H1 (cell line): ENCODE measurements around the gene PDZD11.
"Not testable (repeated sequence)": the region's sequence is repeated elsewhere in the genome, so short reads cannot be mapped to it uniquely, and the experiment has no call there.

Experiments
- BCL11A ChIP-seq, 2 experiments: IDR thresholded peaks; one replicate each; pipeline ENCODE4 v1.6.1; 2011; ENCODE audit warnings: low read depth in 2 of 2, low read length in 2 of 2, mild to moderate bottlenecking in 2 of 2
- CREB1 ChIP-seq: IDR thresholded peaks from 2 replicates; pipeline ENCODE4 v1.6.1; 2012; ENCODE audit warnings: inconsistent platforms
- EP300 ChIP-seq, 2 experiments: IDR thresholded peaks; 1 replicate in 1 of 2; 2 replicates in 1 of 2; pipeline ENCODE4 v1.6.1; 2011 to 2012; ENCODE audit warnings: low read depth in 2 of 2, low read length in 2 of 2, mild to moderate bottlenecking in 2 of 2, borderline replicate concordance in 1 of 2, inconsistent platforms in 1 of 2, moderate library complexity in 1 of 2
- EZH2 ChIP-seq: fragments of 200-600 bp; sonication (generic); IDR thresholded peaks from 2 replicates; pipeline ENCODE4 v1.7.1; 2012; ENCODE audit warnings: low read depth, mild to moderate bottlenecking, moderate library complexity, low read length, inconsistent platforms; ENCODE audit not compliant: severe bottlenecking
- KDM5A ChIP-seq: fragments of 200-600 bp; IDR thresholded peaks from 2 replicates; pipeline ENCODE4 v1.7.1; 2012; ENCODE audit warnings: mild to moderate bottlenecking, low read length, inconsistent platforms, mixed read lengths
- POLR2A ChIP-seq, 2 experiments: IDR thresholded peaks; 1 replicate in 1 of 2; 2 replicates in 1 of 2; pipeline ENCODE4 v1.6.1; 2011; ENCODE audit warnings: low read depth in 2 of 2, low read length in 2 of 2, mild to moderate bottlenecking in 2 of 2; ENCODE audit errors: control extremely low read depth in 1 of 2
- POLR2AphosphoS5 ChIP-seq: IDR thresholded peaks from 2 replicates; pipeline ENCODE4 v1.6.1; 2011; ENCODE audit warnings: low read depth, low read length
- RFX5 ChIP-seq: IDR thresholded peaks from 2 replicates; pipeline ENCODE4 v1.6.1; 2011; ENCODE audit warnings: low read depth, low read length, improper control_type of control experiment, borderline replicate concordance
- SUZ12 ChIP-seq: fragments of 200-600 bp; sonication (generic); IDR thresholded peaks from 2 replicates; pipeline ENCODE4 v1.6.1; 2012; ENCODE audit warnings: mild to moderate bottlenecking, inconsistent platforms, low read length, moderate library complexity, mixed read lengths
- TBP ChIP-seq: IDR thresholded peaks from 2 replicates; pipeline ENCODE4 v1.6.1; 2011; ENCODE audit warnings: low read depth, low read length, improper control_type of control experiment
- ZNF274 ChIP-seq: IDR thresholded peaks from 2 replicates; pipeline ENCODE4 v1.7.0; 2012; ENCODE audit warnings: low read length, borderline replicate concordance; ENCODE audit errors: extremely low read depth
- TF ChIP-seq, protein P1 (sequence below), 3 experiments: IDR thresholded peaks; 1 replicate in 2 of 3; 2 replicates in 1 of 3; pipeline versions ENCODE4 v1.5.1 to v1.6.1; 2011; ENCODE audit warnings: low read length in 3 of 3, mild to moderate bottlenecking in 3 of 3, inconsistent platforms in 2 of 3, low read depth in 1 of 3, moderate library complexity in 1 of 3; ENCODE audit not compliant: insufficient read depth in 1 of 3; ENCODE audit errors: control extremely low read depth in 1 of 3
- TF ChIP-seq, protein P2 (sequence below): IDR thresholded peaks from 2 replicates; pipeline ENCODE4 v1.6.1; 2011; ENCODE audit warnings: low read length, improper control_type of control experiment

- not testable (repeated sequence) for TF ChIP-seq SUZ12; KDM5A; TBP; POLR2AphosphoS5; ZNF274; POLR2A (IDR thresholded peaks at IDR 0.05; ENCODE audit: control extremely low read depth in 1 of 2, low read depth in 2 of 2, low read length in 2 of 2); CREB1; BCL11A (IDR thresholded peaks at IDR 0.05; ENCODE audit: low read depth in 2 of 2, low read length in 2 of 2); EP300 (IDR thresholded peaks at IDR 0.05; ENCODE audit: borderline replicate concordance in 1 of 2, low read depth in 2 of 2, low read length in 2 of 2); RFX5; EZH2
- TF ChIP-seq, protein P1, sequence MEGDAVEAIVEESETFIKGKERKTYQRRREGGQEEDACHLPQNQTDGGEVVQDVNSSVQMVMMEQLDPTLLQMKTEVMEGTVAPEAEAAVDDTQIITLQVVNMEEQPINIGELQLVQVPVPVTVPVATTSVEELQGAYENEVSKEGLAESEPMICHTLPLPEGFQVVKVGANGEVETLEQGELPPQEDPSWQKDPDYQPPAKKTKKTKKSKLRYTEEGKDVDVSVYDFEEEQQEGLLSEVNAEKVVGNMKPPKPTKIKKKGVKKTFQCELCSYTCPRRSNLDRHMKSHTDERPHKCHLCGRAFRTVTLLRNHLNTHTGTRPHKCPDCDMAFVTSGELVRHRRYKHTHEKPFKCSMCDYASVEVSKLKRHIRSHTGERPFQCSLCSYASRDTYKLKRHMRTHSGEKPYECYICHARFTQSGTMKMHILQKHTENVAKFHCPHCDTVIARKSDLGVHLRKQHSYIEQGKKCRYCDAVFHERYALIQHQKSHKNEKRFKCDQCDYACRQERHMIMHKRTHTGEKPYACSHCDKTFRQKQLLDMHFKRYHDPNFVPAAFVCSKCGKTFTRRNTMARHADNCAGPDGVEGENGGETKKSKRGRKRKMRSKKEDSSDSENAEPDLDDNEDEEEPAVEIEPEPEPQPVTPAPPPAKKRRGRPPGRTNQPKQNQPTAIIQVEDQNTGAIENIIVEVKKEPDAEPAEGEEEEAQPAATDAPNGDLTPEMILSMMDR (IDR thresholded peaks at IDR 0.05; ENCODE audit: control extremely low read depth in 1 of 3, insufficient read depth in 1 of 3, low read depth in 1 of 3, low read length in 3 of 3), result not testable (repeated sequence)
- TF ChIP-seq, protein P2, sequence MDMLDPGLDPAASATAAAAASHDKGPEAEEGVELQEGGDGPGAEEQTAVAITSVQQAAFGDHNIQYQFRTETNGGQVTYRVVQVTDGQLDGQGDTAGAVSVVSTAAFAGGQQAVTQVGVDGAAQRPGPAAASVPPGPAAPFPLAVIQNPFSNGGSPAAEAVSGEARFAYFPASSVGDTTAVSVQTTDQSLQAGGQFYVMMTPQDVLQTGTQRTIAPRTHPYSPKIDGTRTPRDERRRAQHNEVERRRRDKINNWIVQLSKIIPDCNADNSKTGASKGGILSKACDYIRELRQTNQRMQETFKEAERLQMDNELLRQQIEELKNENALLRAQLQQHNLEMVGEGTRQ, result not testable (repeated sequence)
Measured at GRCh38 chrX:70243601-70244000, 46.1 kb downstream of the PDZD11 start.
